ENCODE measurements around the gene EMID1. TPM values are rescaled to one million over a fixed set of nuclear protein-coding genes. Genes with fewer than 3 reads are reported as not detected.

EMID1 gene
- total RNA-seq, 1 donor from 2014 or later, result not detected

DNA sequence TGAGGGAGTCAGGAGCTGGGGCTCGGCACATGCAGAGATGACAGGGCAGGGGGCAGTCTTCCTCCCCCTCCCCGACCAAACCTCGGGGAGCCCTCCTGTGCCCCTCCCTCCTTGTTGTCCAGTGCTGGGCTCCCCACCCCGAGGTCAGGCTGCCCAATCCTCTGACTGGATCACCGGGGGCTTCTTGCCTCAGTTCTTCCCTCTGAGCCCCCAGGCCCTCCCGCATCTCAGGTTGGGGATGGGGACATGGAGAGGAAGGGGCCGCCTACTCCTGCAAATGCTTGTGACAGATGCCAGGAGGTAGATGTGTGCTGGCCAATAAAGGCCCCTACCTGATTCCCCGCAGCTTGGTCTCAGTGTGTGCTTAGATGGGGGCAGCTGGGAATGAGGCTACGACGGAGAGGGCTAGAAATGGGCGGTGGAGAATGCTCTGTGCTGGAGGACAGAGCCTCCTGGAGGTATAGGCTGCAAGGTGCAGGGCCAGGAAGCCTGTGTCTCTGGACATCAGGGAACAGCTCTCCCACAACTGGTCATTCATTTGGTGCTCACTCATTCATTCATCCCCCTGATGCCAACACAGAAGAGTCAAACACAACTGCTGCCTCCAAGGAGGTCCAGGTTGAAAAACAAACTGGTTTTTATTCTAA is 53.7 kb downstream of the EMID1 start:
- DNase-seq (ENCODE audit: low read depth, low spot score), result no peak

DNA sequence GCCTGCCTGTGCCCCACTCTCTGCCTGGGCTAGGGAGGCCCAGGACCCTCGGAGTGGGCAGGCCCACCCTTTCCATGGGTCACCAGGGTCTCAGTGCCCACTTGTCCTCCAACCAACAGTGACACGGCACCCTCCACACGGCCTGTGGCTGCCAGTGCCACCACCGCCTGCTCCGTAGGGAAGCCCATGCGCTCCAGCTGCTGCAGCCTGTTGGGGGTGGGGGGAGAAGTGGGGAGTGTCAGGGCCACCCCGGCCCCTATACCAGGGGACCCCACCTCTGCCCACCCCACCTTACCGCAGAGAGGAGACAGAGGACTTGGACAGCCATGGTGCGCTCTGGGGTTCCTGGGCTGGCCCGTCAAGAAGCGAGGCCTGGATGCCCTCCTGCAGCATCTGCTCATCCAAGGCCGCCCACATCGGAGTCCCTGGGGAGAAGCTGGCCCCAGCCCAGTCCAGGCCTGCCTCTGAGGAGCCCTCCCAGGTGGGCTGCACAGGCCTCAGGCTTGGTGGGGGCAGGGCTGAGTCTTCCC is 54.4 kb downstream of the EMID1 start:
- DNase-seq (ENCODE audit: low read depth, low spot score), result no peak

DNA sequence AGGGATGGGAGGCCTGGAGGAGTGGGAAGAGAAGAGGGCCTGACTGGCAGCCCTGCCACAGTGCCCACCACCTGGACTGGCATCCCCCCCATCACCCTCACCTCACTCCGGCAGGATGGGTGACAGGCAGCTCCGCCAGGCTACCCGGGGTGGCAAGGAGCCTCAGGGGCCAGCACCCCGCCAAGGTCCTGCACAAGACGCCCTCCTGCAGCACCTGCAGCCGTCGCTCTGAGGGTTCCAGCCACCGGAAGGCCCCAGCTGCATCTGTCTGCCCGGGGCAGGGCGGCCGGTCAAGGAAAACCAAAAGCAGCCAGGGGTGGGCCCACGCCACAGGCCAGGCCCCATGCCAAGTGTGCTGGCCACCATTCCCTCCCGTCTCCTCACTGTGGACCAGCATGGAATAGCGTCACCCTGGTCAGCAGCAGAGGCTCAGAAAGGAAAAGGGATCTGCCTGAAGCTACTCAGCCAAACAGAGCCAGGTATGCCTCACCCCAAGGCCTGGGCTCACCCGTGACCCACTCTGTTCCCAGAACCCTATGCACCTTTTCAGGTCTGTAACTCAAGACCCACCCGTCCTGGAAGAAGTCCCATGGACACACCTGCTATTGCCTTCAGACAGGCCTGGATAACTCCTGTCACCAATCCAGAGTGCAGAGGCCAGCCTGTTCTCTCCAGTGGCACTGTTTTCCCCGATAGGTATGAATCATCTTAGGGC is 55.1 kb downstream of the EMID1 start:
- no peak for DNase-seq (ENCODE audit: low read depth, low spot score)

DNA sequence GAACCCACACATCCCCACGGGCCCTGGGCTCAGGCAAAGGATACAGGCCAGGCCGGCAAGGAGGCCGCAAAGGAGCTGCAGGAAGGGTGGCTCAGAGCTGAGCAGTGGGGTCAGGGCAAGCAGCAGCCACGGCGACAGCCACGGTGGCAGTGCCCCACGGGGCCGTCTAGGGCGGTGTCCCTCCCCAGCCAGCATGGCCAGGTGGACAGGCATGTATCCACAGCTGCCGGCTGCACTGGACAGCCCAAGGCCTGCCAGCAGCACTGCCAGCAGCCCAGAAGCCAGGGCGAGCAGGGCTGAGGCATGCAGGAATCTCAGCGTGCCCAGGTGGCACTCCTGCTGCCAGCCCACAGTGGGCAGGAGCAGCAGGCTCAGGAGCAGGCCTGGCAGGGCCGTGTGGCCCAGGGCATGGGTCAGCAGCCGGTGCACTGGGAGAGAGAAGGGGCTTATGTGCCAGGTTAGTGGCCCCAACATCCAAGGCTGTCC is 58.1 kb downstream of the EMID1 start:
- no peak for DNase-seq (ENCODE audit: low read depth, low spot score)

DNA sequence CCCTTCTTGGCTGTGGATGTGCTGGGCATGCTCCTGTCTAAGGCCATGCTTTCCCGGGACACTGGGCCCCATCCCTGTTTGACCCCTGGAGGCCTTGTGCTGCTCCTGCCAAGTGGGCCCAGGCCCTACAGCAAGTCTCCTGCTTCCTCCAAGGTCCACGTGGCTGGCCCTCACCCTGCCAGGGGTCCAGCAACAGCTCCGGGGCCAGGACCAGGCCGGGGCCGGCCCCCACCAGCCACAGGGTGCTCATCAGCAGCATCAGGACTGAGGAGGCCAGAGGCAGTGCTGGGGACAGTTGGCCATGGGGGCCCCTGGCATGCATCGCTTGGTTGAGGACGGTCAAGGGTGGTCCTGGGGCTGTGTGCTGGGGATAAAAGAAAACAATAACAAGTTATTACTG is 59.6 kb downstream of the EMID1 start:
- no peak for DNase-seq (ENCODE audit: low read depth, low spot score)

DNA sequence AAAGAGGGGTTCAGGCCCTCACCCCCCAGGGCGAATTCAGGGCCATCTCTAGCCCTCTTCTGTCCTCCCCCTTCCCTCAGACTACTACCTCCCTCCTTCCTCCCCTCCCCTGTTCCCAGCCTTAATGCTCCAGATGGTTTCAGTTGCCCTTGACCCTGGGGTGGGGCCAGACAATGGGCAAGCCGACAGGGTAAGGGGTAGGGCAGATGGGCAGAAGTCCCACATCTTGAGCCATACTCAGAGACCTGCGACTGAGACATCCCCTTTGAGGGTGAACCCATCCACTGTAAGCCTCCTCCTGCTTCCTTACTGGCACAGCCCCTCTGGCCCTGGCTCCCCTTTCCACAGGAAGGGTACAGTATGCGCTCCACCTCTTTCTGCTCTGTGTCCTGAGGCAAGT is 60.2 kb downstream of the EMID1 start:
- DNase-seq (ENCODE audit: low read depth, low spot score), result no peak

DNA sequence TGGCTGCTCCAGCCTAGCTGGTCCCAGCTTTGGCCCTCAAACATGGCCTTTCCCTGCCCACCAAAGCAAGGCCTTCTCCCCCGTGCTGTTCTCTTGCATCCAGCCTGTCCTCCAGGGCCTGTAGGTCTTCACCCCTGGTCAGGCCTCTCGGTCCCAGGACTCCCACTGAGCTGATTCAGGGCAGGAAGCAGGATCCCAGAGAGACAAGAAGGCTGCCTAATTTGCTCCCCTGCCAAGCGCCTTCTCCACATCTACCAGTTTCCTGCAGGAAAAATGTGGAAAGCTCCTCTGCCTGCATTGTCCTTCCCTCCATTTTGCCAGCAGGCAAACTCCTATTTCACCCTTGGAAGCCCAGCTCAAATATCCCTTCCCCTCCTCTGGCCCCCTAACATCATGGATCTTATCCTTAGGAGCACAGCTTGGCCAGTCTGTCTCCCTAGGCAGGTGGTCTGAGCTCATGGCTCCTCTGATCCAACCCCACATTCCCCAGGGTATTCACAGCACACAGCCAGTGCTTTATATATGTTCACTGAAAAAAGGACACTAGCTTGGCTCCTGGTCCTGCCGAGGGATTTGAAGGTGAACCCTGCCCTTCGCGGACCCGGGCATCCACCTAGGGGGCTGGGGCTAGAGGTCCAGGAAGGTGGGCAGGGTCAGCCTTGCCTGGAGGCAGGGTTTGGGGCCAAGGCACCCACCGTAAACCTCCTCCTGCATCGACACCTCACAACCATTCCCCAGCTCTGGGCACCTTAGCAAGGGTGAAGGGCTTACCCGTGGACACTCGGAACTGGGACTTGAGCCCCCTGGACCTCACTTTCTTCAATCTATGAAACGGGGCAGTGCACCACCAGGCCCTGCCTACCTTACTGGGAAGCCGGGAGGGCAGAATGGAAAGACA is 61.1 kb downstream of the EMID1 start:
- no peak for DNase-seq (ENCODE audit: low read depth, low spot score)

DNA sequence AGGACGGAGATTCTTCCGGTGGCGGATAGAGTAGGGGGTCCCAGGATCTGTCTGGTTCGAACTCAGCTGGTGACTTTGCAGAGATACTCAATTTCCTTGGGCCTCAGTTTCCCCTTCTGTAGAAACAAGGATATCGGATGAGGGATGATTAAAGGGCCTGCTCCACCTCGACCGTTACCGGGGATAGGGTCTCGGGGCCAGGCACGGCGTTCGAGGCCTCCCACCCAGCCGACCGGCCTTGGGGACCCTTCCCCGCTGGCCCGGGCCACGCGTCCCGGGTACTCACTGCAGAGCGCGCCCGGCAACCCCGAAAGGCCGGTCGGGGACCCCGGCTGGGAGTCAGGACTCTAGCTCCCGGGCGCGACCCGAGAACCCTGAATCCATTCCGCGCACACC is 61.8 kb downstream of the EMID1 start:
- DNase-seq (ENCODE audit: low read depth, low spot score), result no peak

DNA sequence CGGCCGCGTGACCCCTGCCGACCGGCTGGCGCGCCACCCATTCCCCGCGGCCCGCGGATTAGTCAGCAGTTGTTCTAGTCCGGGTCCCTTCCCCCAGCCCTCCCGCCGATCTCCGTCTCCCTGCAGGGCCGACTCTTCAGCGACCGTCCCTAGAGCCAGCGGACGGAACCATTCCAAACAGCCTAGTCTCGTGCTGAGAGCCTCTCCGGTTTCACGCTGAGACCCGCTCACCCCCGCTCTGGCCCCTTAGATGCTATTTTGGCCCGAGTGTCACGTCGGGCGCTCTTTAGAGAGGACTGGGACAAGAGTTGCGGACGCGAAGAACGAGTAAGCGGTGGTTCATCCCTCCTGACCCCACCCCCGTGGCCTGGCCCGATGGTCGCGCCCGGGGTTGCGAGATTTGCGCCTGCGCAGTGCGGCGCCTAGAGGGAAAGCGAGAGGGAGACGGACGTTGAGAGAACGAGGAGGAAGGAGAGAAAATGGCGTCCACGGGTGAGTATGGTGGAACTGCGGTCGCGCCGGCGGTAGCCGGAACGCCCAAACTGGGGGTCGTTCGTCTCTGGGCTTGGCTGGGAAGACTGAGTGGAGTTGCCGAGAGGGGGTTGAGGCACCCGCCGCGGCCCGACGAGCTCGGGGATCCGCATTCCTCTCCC is 62.3 kb downstream of the EMID1 start, which contains the start of the genes EWSR1 and RHBDD3:
EWSR1 (plus strand) TSS at position 411 of the 653 bp plus-strand sequence; CDS start at position 480, 69 bp downstream.
RHBDD3 (minus strand) TSS at position 124 of the 653 bp plus-strand sequence. CDS start 2,355 bp downstream, outside the sequence.
- peak; percentile 94 for DNase-seq (ENCODE audit: low read depth, low spot score)

DNA sequence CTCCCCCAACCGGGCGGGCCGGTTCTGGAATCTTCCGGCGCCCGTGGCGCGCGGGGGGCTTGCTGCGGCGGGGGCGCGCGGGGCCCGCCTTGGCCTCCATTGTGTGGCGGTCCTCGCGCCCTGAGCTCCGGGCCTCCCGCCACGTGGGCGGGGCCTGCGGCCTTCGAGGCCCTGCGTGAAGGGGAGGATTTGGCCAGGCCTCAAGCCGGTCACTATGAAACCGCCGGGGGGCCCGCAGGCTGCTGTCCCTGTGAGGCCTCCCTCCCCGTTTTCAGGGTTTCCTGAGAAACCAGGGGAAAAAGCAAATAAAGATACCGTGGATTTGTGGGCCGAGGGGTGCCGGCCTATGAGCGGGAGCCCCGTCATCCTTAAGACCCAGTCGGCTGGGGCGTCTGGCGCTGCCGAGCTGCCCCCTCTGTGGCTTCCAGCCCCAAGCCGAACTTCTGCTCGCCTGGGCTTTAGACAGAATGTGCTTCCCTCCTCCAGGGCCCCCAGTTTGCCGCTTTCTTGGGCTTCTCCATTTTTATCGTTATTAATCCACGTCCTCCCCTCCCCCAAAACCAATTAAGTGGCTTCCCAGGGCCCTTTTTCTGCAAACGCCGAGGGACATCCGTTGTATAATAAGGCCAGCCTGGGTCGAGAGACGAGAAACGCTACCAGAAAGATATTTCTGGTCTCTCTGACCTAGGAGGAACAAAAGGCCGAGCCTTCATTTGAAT is 63.0 kb downstream of the EMID1 start:
- DNase-seq (ENCODE audit: low read depth, low spot score), result no peak

DNA sequence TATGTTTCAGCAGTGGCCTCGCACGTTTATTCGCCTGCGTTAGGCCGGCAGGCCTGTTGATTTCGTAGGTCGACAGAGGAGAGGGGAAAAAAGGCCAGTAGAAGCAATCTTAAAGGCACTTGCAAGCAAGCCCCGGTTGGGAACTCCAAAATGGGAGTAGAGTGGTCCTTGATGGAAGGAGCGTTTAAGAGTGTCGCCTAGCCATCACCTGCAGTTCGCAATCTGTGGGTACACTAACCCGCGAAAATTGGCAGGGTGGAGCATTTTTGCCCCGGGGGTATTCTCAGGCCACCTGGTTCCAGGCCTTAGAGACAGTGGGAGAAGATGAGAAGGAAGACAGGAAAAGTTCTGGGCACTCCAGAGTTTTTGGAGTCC is 63.5 kb downstream of the EMID1 start:
- no peak for DNase-seq (ENCODE audit: low read depth, low spot score)

DNA sequence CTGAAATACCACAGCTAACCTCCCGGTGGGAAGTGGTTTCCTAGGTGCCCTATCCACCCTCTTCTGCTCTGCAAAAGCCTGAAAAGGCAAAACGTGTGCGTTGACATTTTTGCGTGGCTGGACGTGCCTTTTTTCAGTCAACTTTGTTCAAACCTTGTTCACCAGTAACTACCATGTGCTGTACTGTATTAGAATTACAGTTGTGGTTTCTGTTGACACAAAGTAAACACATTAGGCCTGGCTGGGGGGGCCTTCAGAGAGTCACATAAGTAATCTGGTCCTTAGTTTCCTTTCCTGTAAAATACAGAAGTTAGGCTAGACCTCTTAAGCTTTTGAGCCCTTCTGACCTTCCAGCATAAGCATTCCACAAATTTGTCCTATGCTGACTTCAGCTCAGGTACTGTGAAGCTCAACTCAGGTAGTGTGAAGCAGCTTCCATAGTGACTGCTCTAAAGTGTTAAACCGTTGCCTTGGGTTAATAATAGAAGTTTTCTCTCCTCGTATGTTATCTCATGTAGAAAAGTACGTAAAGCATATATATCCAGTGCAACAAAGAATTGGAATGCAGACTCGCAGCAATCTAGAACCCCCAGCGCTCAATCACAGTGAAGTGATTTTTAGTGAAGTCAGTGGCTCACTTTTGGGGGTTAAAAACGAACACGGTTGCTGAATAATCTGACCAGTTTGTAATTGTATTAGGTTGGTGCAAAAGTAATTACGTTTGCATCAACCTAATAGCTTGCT is 64.2 kb downstream of the EMID1 start:
- no peak for DNase-seq (ENCODE audit: low read depth, low spot score)

DNA sequence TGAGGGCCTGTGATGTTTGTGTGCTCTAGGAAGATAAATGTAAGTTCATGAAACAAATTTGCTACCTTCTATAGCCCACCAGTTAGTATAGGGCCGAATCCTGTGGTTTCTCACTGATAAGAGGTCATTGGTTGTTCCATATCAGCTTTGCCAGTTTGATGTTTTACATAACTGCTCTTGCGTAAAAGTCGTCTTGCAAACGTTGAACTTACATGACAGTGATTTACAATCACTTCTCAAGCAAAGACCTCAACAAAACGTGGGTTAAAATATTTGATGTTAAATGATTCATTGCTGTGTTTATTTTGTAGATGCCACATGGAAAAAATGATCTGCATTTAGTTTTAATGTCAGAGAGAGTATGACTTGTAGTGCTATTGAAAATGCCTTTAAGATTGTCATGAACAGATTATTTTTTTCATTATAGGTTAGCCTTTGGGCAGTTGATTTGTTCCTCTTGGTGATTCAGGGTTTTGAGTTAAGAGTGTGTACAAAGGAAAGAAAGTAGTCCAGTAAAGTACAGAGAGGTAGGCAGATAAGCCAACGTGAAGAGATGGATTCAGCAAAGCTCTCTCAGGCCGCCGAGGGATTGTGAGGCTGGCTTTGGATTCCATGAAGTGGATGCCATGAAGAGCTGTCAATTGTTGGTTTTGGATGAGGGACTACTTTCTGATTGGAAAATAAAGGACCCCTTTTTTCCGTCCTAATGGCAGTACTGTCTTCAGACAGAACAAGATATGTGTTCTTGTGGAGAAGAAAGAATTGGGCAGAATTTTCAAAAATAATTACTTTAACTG is 65.0 kb downstream of the EMID1 start:
- no peak for DNase-seq (ENCODE audit: low read depth, low spot score)

DNA sequence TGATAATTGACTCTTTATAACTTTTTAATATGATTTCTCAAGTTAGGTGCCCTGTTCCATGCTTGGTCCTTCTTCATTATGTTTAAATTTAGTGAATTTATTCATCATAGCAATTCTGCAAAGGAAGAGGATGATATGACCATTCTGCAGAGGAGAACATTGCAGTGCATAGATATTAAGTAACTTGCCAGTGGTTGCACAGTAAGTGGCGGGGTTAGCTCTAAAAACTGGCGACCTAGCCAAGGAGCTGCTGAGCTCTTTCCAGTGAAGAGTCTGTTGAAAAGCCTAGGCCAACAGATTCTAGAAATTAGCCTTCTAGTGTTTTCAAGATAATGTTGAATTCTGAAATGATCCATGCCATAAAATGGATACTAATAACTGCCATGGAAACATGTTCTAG is 66.9 kb downstream of the EMID1 start:
- no peak for DNase-seq (ENCODE audit: low read depth, low spot score)

DNA sequence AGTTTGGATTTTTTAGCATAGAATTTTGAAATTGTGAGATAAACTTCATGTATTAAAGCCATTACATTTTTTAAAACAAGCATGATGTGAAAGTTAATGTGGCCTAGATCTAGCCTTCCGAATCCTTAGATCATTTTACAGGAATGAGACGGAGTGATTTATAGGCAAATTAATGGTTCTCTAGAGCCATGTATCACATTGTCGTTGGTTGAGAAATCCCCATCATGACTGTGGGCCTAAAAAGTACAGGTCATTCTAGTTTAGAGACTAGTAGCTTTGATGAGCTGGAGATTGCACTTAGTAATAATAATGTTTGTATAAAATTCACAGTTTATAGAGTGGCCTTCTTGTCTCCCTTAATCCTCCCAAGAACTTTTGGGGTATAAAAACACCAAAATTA is 69.5 kb downstream of the EMID1 start:
- DNase-seq (ENCODE audit: low read depth, low spot score), result no peak

DNA sequence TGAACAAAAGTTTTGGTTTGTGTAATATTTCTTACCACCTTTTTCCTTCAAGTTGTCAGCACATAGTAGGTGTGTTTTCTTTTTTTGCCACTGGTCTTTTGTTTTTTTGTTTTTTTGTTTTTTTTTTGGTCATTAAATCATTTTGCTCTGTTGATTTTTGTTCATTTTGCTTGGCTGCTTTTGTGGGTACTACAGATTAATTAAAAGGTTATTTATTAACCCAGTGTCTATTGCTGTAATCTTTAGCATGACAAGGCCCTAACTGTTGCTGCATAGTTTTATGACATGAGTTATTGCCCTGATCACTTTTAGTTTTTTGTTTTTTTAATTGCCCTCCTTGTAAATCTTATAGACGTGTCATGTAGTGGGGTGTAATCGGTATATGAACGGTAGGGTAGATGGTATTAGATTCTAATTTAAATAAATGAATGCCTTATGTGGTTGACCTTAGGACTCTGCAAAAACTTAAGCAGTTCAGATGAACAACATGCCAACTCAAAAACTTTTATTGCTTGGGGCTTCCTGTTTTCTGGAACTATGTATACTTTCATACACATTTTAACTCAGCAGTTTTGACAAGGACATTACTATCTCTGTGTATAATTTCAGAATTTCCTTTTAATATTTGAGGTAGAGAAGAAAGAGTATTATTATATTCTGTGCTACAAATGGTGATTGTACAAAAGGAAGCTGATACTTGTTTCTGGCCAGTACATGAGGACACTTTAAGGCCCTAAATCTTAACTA is 70.3 kb downstream of the EMID1 start:
- DNase-seq (ENCODE audit: low read depth, low spot score), result no peak

DNA sequence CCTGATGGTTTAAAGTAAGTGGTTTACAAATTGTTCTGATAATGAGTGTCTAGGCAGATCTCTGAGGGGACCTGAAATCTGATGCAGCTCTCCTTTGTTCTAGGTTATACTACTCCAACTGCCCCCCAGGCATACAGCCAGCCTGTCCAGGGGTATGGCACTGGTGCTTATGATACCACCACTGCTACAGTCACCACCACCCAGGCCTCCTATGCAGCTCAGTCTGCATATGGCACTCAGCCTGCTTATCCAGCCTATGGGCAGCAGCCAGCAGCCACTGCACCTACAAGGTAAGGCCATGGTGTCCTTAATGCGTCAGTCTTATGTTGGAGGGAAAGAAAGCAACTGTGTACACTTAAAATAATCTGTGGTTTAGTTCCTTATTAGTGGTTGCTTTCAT is 72.2 kb downstream of the EMID1 start:
- DNase-seq (ENCODE audit: low read depth, low spot score), result no peak

DNA sequence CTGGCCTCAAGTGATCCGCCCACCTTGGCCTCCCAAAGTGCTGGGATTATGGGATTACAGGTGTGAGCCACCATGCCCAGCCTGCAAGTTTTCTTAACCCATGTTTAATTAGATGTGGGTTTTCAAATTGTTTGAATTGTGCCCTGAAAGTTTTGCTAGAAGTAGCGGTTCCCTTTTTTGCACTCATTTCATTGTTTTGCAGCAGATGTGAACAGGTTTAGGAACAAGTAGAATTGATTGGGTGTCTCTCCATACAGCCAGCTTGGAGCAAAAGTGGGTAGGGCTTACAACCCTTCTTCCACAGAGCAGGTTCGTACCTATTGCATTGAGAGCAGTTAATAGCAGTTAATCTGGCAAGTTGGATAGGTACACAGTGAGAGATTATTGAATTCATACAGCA is 78.5 kb downstream of the EMID1 start:
- DNase-seq (ENCODE audit: low read depth, low spot score), result no peak

All from pulmonary artery endothelial cell (primary cell).